Heart left ventricle (tissue), 16 donors: ENCODE results near the gene CIB4. TPM values are rescaled to one million over a fixed set of nuclear protein-coding genes. Genes with fewer than 3 reads are reported as not detected.

Experiments used
- ATAC-seq, 4 donors: fragments of 200-7000 bp; cut with Tn5 transposase; one replicate each; pipeline ENCODE4 v1.9.1; 2020 to 2022; ENCODE audit warnings: moderate library complexity in 4 of 4, mild to moderate bottlenecking in 3 of 4, moderate number of reproducible peaks in 1 of 4
- DNase-seq, 5 donors: peaks; one replicate each; pipeline ENCODE4 v3.0.0-alpha.2; 2020
- H3K27ac ChIP-seq, 12 donors: fragments of 200-600 bp; sonication (generic) in 4 of 12; one replicate each; pipeline versions ENCODE4 v1.5.0 to v1.8.0; 2016 to 2022; ENCODE audit warnings: mild to moderate bottlenecking in 2 of 12
- H3K27me3 ChIP-seq, 9 donors: fragments of 200-600 bp; sonication (generic) in 2 of 9; one replicate each; pipeline versions ENCODE4 v1.5.1 to v1.8.0; 2016 to 2022; ENCODE audit warnings: mild to moderate bottlenecking in 3 of 9
- H3K36me3 ChIP-seq, 9 donors: fragments of 200-600 bp; sonication (generic) in 2 of 9; one replicate each; pipeline versions ENCODE4 v1.5.0 to v1.8.0; 2018 to 2022; ENCODE audit warnings: mild to moderate bottlenecking in 2 of 9
- H3K4me1 ChIP-seq, 12 donors: fragments of 200-600 bp; sonication (generic) in 4 of 12; one replicate each; pipeline versions ENCODE4 v1.5.0 to v1.8.0; 2016 to 2022; ENCODE audit warnings: mild to moderate bottlenecking in 3 of 12
- H3K4me3 ChIP-seq, 12 donors: fragments of 200-600 bp; sonication (generic) in 4 of 12; one replicate each; pipeline versions ENCODE4 v1.5.0 to v1.8.0; 2017 to 2022; ENCODE audit warnings: mild to moderate bottlenecking in 9 of 12, moderate library complexity in 4 of 12
- H3K9me3 ChIP-seq, 12 donors: fragments of 200-600 bp; sonication (generic) in 4 of 12; one replicate each; pipeline versions ENCODE4 v1.5.0 to v1.8.0; 2016 to 2022; ENCODE audit warnings: mild to moderate bottlenecking in 1 of 12
- CTCF ChIP-seq, 12 donors: fragments of 200-600 bp; sonication (generic) in 4 of 12; IDR thresholded peaks; one replicate each; pipeline versions ENCODE4 v1.5.0 to v1.8.0; 2018 to 2022; ENCODE audit warnings: antibody characterized with exemption in 12 of 12, mild to moderate bottlenecking in 5 of 12
- POLR2A ChIP-seq, 2 donors: fragments of 450-650 bp; IDR thresholded peaks; one replicate each; pipeline ENCODE4 v1.6.1; 2017; ENCODE audit warnings: antibody characterized with exemption in 2 of 2, mild to moderate bottlenecking in 2 of 2, moderate library complexity in 2 of 2
- WGBS, 4 donors: extraction: QIAGEN DNeasy Blood & Tissue Kit in 2 of 4; methylation state at CpG; one replicate each; pipeline versions ENCODE4 v1.1.5 to v1.1.7; 2013 to 2018; 5-methylcytosine and 5-hydroxymethylcytosine counted together
- intact Hi-C, 10 donors: fragments of 100-400 bp; cut with DNase I; formaldehyde crosslinking; loops; one replicate each; pipeline versions ENCODE4 v1.11.1 to v1.14.2; 2022
- polyA plus RNA-seq, 2 donors: library from polyadenylated mRNA; stranded (reverse); fragments of 200-250 nt; gene quantifications; one replicate each; pipeline ENCODE4 v1.2.3, GENCODE V29; 2013
- total RNA-seq, 9 donors: library from RNA; depleted of rRNA in 2 of 9; stranded (reverse); fragments of >200 nt in 2 of 9; fragmentation: NEBNext Ultra II Directional in 3 of 9; extraction: Animal tissue kit (Norgen Biotek cat#: 25700) in 3 of 9; gene quantifications; one replicate each; pipeline versions ENCODE4 v1.1.0 to v1.2.4, GENCODE V29; 2016 to 2023
- donor health status: ischemic (EF 13 %, LVEDD 7.1; RV severe dilation, severe dysfunction).
- donor health status: healthy with polysubstance abuse.
- donor health status: DM: no; HTN: yes; CAD: no.
- donor health status: DM: no; HTN: no; CAD: no.
- donor health status: ischemic (EF 25% LVEDD 6.9; RV normal size, moderate dysfunction).
- donor health status: ischemic (EF 25% LVEDD 5.7; RV mildly dilated, moderate dysfunction).
- donor health status: healthy.
- donor health status: DM: yes; HTN: yes; CAD: no.
- donor health status: ischemic (EF 35%, LVEDD 5.7; RV mildly dilated, moderate dysfunction).
- donor health status: nonischemic (EF 11% LVEDD 7.7; RV severe dilation, severe dysfunction).
- donor health status: DM: yes; HTN: yes; CAD: no.
- donor health status: PGD.
- donor health status: ischemic (EF 29% LVEDD 5.4; RV normal size, mild dysfunction).
- donor health status: nonischemic (EF 23%, LVEDD 6.1; RV moderate dilation, normal function).

CIB4 gene
- total and polyA plus RNA-seq, 11 donors, result not detected

DNA sequence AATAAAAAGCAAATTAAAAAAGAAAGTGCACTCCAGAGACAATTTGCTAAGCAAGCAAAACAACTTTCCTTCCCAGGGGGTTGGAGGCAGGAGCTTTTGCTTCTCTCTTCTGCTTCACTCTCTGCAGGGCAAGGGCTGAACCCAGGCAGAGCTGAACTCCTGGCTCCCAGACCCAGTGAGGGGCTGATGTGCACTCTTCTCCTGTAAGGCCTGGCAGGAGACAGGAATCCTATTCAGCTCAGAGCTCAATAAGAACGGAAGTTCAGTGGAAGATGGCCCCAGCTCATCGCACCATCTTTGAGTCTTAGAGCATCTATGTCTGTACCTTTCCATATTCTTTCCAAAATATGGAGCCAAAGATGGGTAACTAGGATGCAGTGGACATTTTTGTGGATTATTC, 29.1 kb downstream of the CIB4 start:
- H3K36me3 ChIP-seq, result no peaks in the 10 kb centered on the region
- WGBS, 4 donors, result 77 to 91% (median 86%) methylated on average over 2 of the region's 2 CpGs
- TF ChIP-seq POLR2A (IDR thresholded peaks at IDR 0.05) (no peak), CTCF (IDR thresholded peaks at IDR 0.05) (no peak)
- H3K4me3 ChIP-seq, result no peak overlapping the region
- H3K27me3 ChIP-seq, result peaks cover 0 to 20% (median 6%) of the 10 kb centered on the region in 9 donors
- DNase-seq (peak in 1 of 5 donors; percentile 19), ATAC-seq (no peak)
- H3K27ac ChIP-seq, result no peak overlapping the region
- no peaks in the 10 kb centered on the region for H3K9me3 ChIP-seq
- intact Hi-C loops, result no loop called here
- H3K4me1 ChIP-seq, result peaks cover 0 to 31% (median 14%) of the 10 kb centered on the region in 12 donors

DNA sequence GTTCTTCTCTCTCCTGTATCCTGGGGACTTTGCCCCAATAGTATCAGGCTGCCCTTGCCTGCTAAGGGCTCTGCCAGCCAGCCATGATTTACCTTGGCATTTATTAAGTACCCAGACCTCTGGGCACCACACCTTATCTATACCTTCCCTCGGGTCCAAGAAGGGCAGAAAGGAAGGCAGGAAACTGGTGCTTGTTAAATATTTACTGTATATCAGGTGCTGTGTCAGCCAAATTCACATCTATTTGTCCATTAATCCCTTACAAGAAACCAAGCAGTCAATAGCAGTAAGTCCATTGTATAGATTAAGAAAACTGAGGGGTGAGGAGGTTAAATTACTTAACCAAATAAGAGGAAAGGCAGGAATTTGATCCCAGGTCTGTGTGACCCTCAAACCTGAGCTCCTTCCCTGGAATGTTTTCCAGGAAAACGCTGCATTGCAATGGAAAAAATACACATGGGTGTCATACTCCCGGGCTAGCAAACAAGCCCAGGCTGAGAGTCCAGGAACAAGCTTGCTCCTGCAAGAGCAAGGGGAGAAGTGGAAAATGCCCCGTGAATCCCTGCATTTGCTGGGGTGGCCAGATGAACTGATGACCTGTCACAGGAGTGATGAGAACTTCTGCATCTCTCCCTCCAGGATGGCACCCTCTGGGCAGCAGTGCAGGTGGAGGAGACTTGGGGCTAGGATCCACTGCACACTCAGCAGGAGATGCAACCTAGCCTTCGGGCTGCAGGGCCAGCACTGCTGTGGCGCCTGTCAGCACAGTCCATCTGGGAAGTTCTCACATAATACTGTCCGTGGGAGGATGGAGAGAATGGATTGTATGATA, 30.4 kb downstream of the CIB4 start:
- peaks cover 0 to 31% (median 14%) of the 10 kb centered on the region in 12 donors for H3K4me1 ChIP-seq
- no peak for TF ChIP-seq CTCF (IDR thresholded peaks at IDR 0.05)
- TF ChIP-seq POLR2A (IDR thresholded peaks at IDR 0.05), result no peak
- no peak overlapping the region for H3K27ac ChIP-seq
- peak in 1 of 5 donors; percentile 16 for DNase-seq
- no peaks in the 10 kb centered on the region for H3K36me3 ChIP-seq
- H3K9me3 ChIP-seq, result no peaks in the 10 kb centered on the region
- no peak for ATAC-seq
- H3K27me3 ChIP-seq, result peaks cover 0 to 23% (median under 1%) of the 10 kb centered on the region in 9 donors
- intact Hi-C loops, result no loop called here
- H3K4me3 ChIP-seq, result no peak overlapping the region
- WGBS, 4 donors, result 58 to 84% (median 66%) methylated on average over 7 of the region's 7 CpGs

GRCh38 chr2:26609839-26610277, 31.3 kb downstream of the CIB4 start:
- peaks cover 0 to 28% (median 14%) of the 10 kb centered on the region in 12 donors for H3K4me1 ChIP-seq
- no peak for DNase-seq
- no peak overlapping the region for H3K27ac ChIP-seq
- no peak for ATAC-seq
- H3K4me3 ChIP-seq, result no peak overlapping the region
- TF ChIP-seq POLR2A (IDR thresholded peaks at IDR 0.05) (no peak), CTCF (IDR thresholded peaks at IDR 0.05) (no peak)
- 64 to 86% (median 82%) methylated on average over 10 of the region's 10 CpGs for WGBS, 4 donors
- intact Hi-C loops, result no loop called here
- peaks cover 0 to 24% (median 0%) of the 10 kb centered on the region in 9 donors for H3K27me3 ChIP-seq
- H3K36me3 ChIP-seq, result no peaks in the 10 kb centered on the region
- H3K9me3 ChIP-seq, result no peaks in the 10 kb centered on the region

DNA sequence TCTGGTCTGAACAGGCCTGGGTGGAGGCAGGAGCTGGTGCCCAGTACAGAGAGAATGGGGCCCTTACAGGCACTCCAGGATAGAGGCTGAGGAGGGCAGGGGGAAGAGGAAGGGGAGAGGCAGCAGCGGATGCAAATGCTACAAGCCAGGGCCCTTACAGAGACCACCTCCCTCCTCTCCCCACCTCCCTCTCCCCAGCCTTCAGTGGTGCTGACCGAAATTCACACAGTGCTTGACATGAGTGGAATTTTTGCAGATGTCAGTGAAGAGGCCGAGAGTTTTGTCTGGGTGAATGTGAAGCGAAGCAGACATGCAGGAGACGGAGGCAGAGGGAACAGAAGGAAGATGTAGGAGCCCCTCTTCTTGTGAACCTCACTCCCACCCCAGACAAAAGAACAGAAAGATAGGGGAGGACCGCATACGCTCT, 31.9 kb downstream of the CIB4 start:
- no peak for ATAC-seq
- intact Hi-C loops, result no loop called here
- 78 to 89% (median 84%) methylated on average over 7 of the region's 7 CpGs for WGBS, 4 donors

More for the DNA sequence above, 31.9 kb downstream of the CIB4 start:
- H3K36me3 ChIP-seq, result no peaks in the 10 kb centered on the region
- H3K27me3 ChIP-seq, result peaks cover 0 to 30% (median 0%) of the 10 kb centered on the region in 9 donors
- DNase-seq, result no peak
- H3K9me3 ChIP-seq, result no peaks in the 10 kb centered on the region
- no peak overlapping the region for H3K27ac ChIP-seq
- H3K4me3 ChIP-seq, result no peak overlapping the region
- TF ChIP-seq CTCF (IDR thresholded peaks at IDR 0.05), result no peak
- TF ChIP-seq POLR2A (IDR thresholded peaks at IDR 0.05), result no peak
- peaks cover 0 to 25% (median 9%) of the 10 kb centered on the region in 12 donors for H3K4me1 ChIP-seq
